OCI-LY3 (cell line): ENCODE measurements around the gene ZDHHC17.

Source experiments
- H2AFZ ChIP-seq: fragments of 200-600, 300-600 bp; shearing (Covaris generic); 2 replicates; pipeline ENCODE4 v1.6.0; 2014; ENCODE audit warnings: antibody characterized with exemption, low read depth, low read length
- H3K27ac ChIP-seq: fragments of 200-600, 300-600 bp; sonication (generic); 2 replicates; pipeline ENCODE4 v1.5.1; 2014; ENCODE audit warnings: mild to moderate bottlenecking, low read length, moderate library complexity, mixed read lengths
- H3K27me3 ChIP-seq: fragments of 200-600, 300-600 bp; sonication (generic); 2 replicates; pipeline ENCODE4 v1.6.1; 2014; ENCODE audit warnings: low read depth, low read length, mixed read lengths
- H3K36me3 ChIP-seq: fragments of 200-600, 300-600 bp; sonication (generic); replicated peaks from 2 replicates; pipeline ENCODE3; 2014; ENCODE audit warnings: low read depth, low read length, mixed read lengths
- H3K4me1 ChIP-seq: fragments of 300-600, 200-600 bp; sonication (generic); 2 replicates; pipeline ENCODE4 v1.6.1; 2014; ENCODE audit warnings: low read length, mixed read lengths
- H3K4me2 ChIP-seq: fragments of 200-600, 300-600 bp; sonication (generic); 2 replicates; pipeline ENCODE4 v1.6.1; 2014; ENCODE audit warnings: low read length, mixed read lengths
- H3K4me3 ChIP-seq: fragments of 300-600, 200-600 bp; sonication (generic); 2 replicates; pipeline ENCODE4 v1.5.1; 2014; ENCODE audit warnings: antibody characterized with exemption, mild to moderate bottlenecking, low read length, moderate library complexity
- H3K79me2 ChIP-seq: fragments of 300-600, 200-600 bp; shearing (Covaris generic); 2 replicates; pipeline ENCODE4 v1.6.1; 2014; ENCODE audit warnings: mild to moderate bottlenecking, low read length, mixed read lengths
- H3K9ac ChIP-seq: fragments of 300-600, 200-600 bp; shearing (Covaris generic); 2 replicates; pipeline ENCODE4 v1.6.0; 2014; ENCODE audit warnings: mild to moderate bottlenecking, low read length, moderate library complexity
- H3K9me3 ChIP-seq: fragments of 200-600, 300-600 bp; shearing (Covaris generic); 2 replicates; pipeline ENCODE4 v1.6.1; 2014; ENCODE audit warnings: low read length, mixed read lengths; ENCODE audit not compliant: insufficient read depth
- H4K20me1 ChIP-seq: fragments of 200-600, 300-600 bp; sonication (generic); 2 replicates; pipeline ENCODE4 v1.6.1; 2016; ENCODE audit warnings: low read length, mixed read lengths; ENCODE audit not compliant: insufficient read depth
- CTCF ChIP-seq: fragments of 200-600, 300-600 bp; sonication (generic); IDR thresholded peaks from 2 replicates; pipeline ENCODE4 v1.5.1; 2014; ENCODE audit warnings: antibody characterized with exemption, low read length, low read depth
- EZH2phosphoT487 ChIP-seq: fragments of 200-600 bp; shearing (Covaris generic); IDR thresholded peaks from 2 replicates; pipeline ENCODE4 v1.6.1; 2018; ENCODE audit warnings: antibody characterized with exemption, mixed run types, low read depth

Gene ZDHHC17

GRCh38 chr12:76871082-76871481 is 107.2 kb downstream of the ZDHHC17 start:
- H3K9me3 ChIP-seq, result no peaks in the 10 kb centered on the region
- no peaks in the 10 kb centered on the region for H3K4me1 ChIP-seq
- H3K4me3 ChIP-seq, result no peak overlapping the region
- H2AFZ ChIP-seq, result no peak overlapping the region
- no peak for TF ChIP-seq CTCF
- TF ChIP-seq EZH2phosphoT487, result no peak
- H3K4me2 ChIP-seq, result no peak overlapping the region
- H3K36me3 ChIP-seq, result no peaks in the 10 kb centered on the region
- no peaks in the 10 kb centered on the region for H3K79me2 ChIP-seq
- H3K27me3 ChIP-seq, result no peaks in the 10 kb centered on the region
- H4K20me1 ChIP-seq, result no peaks in the 10 kb centered on the region
- no peak overlapping the region for H3K27ac ChIP-seq
- H3K9ac ChIP-seq, result no peak overlapping the region

GRCh38 chr12:76871742-76872141 is 107.8 kb downstream of the ZDHHC17 start:
- Histone ChIP-seq H3K79me2 (no peaks in the 10 kb centered on the region), H3K4me2 (no peak overlapping the region), H3K27ac (no peak overlapping the region), H2AFZ (no peak overlapping the region), H3K27me3 (no peaks in the 10 kb centered on the region), H4K20me1 (no peaks in the 10 kb centered on the region), H3K4me1 (no peaks in the 10 kb centered on the region), H3K9ac (no peak overlapping the region), H3K9me3 (no peaks in the 10 kb centered on the region), H3K36me3 (no peaks in the 10 kb centered on the region), H3K4me3 (no peak overlapping the region)
- TF ChIP-seq EZH2phosphoT487 (no peak), CTCF (no peak)

- Histone ChIP-seq H3K36me3 (no peaks in the 10 kb centered on the region), H3K4me1 (no peaks in the 10 kb centered on the region), H3K4me3 (no peak overlapping the region), H3K4me2 (no peak overlapping the region), H3K27me3 (no peaks in the 10 kb centered on the region), H3K9me3 (no peaks in the 10 kb centered on the region), H3K27ac (no peak overlapping the region), H3K9ac (no peak overlapping the region), H3K79me2 (no peaks in the 10 kb centered on the region), H4K20me1 (no peaks in the 10 kb centered on the region), H2AFZ (no peak overlapping the region)
- TF ChIP-seq EZH2phosphoT487 (no peak), CTCF (no peak)
These were observed 108.5 kb downstream of the ZDHHC17 start for GRCh38 chr12:76872415-76872814.

- H4K20me1 ChIP-seq, result no peaks in the 10 kb centered on the region
- peaks cover 3% of the 10 kb centered on the region for H3K4me1 ChIP-seq
- H3K4me3 ChIP-seq, result no peak overlapping the region
- no peak overlapping the region for H3K27ac ChIP-seq
- no peaks in the 10 kb centered on the region for H3K79me2 ChIP-seq
- H3K9ac ChIP-seq, result no peak overlapping the region
- no peak overlapping the region for H2AFZ ChIP-seq
- no peak overlapping the region for H3K4me2 ChIP-seq
- no peaks in the 10 kb centered on the region for H3K36me3 ChIP-seq
- no peak for TF ChIP-seq CTCF
- no peak for TF ChIP-seq EZH2phosphoT487
- no peaks in the 10 kb centered on the region for H3K27me3 ChIP-seq
- H3K9me3 ChIP-seq, result no peaks in the 10 kb centered on the region
These were observed 110.1 kb downstream of the ZDHHC17 start for GRCh38 chr12:76874027-76874426.
